Urinary bladder (tissue), 4 donors: ENCODE data around the gene MLNR. TPM values are rescaled to one million over a fixed set of nuclear protein-coding genes. Genes with fewer than 3 reads are reported as not detected.

Experiments
- DNase-seq: peaks from one replicate; pipeline ENCODE4 v3.0.0-alpha.2; 2015; ENCODE audit errors: extremely low spot score
- H3K27ac ChIP-seq: one replicate; pipeline ENCODE4 v1.5.1; 2013; ENCODE audit warnings: low read depth, mild to moderate bottlenecking, moderate library complexity
- H3K36me3 ChIP-seq: one replicate; pipeline ENCODE4 v1.6.1; 2013; ENCODE audit warnings: mild to moderate bottlenecking, moderate library complexity; ENCODE audit not compliant: insufficient read depth
- H3K4me1 ChIP-seq: one replicate; pipeline ENCODE4 v1.6.1; 2013; ENCODE audit warnings: mild to moderate bottlenecking, moderate library complexity; ENCODE audit not compliant: insufficient read depth
- H3K4me3 ChIP-seq: one replicate; pipeline ENCODE4 v1.5.1; 2013; ENCODE audit warnings: low read depth, low read length
- WGBS: extraction: QIAGEN DNeasy Blood & Tissue Kit; methylation state at CpG from one replicate; pipeline ENCODE4 v1.1.7; 2013; 5-methylcytosine and 5-hydroxymethylcytosine counted together
- polyA plus RNA-seq: library from polyadenylated mRNA; stranded (reverse); fragments of 200-250 nt; gene quantifications from one replicate; pipeline ENCODE4 v1.2.3, GENCODE V29; 2013
- total RNA-seq: library from RNA; depleted of rRNA; stranded (reverse); fragments of >200 nt; gene quantifications from one replicate; pipeline ENCODE4 v1.2.3, GENCODE V29; 2014
- donor health status: healthy with polysubstance abuse.
- donor health status: healthy.

The MLNR gene
- total and polyA plus RNA-seq, 2 donors = not detected

DNA sequence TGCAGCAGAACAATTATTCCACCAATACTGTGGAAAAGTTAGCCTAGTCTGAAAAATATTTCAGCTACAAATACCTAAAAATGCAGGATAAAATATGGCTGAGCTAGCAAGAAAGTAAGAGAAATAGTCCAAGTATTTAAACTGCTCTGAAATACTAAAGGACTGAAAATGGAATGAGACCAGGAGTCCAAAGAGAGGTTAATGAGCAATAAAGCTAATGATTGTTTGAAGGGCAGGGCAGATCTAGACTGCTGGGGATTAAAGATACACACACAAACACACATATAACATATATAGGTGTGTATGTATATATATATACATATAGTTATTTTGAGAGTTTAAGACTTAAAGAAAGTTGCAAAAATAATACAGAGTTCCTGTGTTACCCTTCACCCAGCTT is 25.0 kb downstream of the MLNR start:
- Histone ChIP-seq H3K4me3 (no peak overlapping the region), H3K4me1 (no peaks in the 10 kb centered on the region), H3K36me3 (no peaks in the 10 kb centered on the region), H3K27ac (no peak overlapping the region)
- no peak for DNase-seq

DNA sequence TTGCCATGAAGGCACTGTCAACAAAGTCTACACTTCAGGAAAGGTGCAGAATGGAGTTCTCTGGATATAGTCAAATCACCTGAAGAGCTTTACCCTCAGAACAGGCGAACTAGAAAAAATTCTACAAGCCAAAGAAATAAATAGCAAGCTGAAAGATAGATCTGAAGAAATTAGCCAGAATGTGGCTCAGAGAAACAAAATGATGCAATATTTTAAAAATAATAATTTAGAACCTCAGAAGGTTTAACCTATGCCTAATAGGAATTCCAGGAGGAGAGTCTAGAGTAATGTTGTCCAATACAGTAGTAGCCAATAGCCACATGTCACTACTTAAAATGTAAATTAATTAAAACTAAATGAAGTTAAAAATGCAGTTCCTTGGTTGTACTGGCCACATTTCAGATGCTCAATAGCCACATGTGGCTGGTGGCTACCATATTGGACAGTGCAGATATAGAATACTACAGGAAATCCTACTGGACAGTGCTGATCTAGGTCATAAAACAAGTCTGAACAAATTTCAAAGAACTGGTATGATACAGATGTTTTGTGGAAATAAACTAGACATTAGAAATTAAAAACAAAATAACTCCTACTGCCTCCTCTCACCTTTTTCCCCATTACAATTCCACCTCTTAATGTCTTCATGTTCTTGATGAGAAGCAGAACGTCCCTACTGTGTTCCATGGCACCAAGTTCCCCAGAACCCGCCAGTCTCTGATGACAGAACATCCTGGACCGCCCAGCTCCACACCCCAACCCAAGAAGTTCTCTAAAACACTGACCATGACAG is 26.9 kb downstream of the MLNR start:
- no peaks in the 10 kb centered on the region for H3K36me3 ChIP-seq
- peak overlapping the region; percentile 70 for H3K4me3 ChIP-seq
- 25% methylated on average over 4 of the region's 4 CpGs for WGBS
- H3K27ac ChIP-seq = peak overlapping the region; percentile 33
- no peak for DNase-seq
- no peaks in the 10 kb centered on the region for H3K4me1 ChIP-seq

GRCh38 chr13:49247643-49248621 is 27.8 kb downstream of the MLNR start, which contains the start of gene CDADC1:
CDADC1 (plus strand) TSS chr13:49247925; CDS start chr13:49248038, 113 bp downstream.
- H3K36me3 ChIP-seq = no peaks in the 10 kb centered on the region
- H3K27ac ChIP-seq = peak within 1 kb of the TSS; percentile 85
- H3K4me3 ChIP-seq = peak within 1 kb of the TSS; percentile 70
- H3K4me1 ChIP-seq = no peaks in the 10 kb centered on the region
- WGBS = under 1% methylated on average over 56 of the region's 56 CpGs
- peak; percentile 92 for DNase-seq

- WGBS = 8% methylated on average over 6 of the region's 6 CpGs
- H3K4me3 ChIP-seq = peak overlapping the region; percentile 70
- no peaks in the 10 kb centered on the region for H3K36me3 ChIP-seq
- no peaks in the 10 kb centered on the region for H3K4me1 ChIP-seq
- H3K27ac ChIP-seq = no peak overlapping the region
- no peak for DNase-seq
These were observed 28.5 kb downstream of the MLNR start for GRCh38 chr13:49248622-49249002.

DNA sequence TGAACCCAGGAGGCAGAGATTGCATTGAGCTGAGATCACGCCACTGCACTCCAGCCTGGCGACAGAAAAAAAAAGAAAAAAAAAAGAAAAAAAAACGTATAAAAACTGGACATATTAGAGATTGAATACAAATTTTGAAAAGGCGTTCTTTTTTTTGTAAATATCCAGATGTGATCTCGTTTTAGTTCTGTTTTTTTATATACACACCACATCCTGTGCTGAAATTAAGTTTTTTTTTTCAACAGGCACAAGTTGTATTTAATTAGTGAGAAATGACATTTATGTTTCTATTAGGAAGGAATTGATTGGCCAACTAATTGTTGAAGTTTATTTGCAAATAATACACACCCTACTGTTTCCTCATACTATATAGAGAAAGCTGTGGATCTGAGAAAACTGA is 31.2 kb downstream of the MLNR start:
- Histone ChIP-seq H3K4me1 (no peaks in the 10 kb centered on the region), H3K36me3 (no peaks in the 10 kb centered on the region), H3K27ac (no peak overlapping the region), H3K4me3 (no peak overlapping the region)
- DNase-seq = no peak
- 82% methylated on average over 5 of the region's 5 CpGs for WGBS

GRCh38 chr13:49253310-49253709 is 33.2 kb downstream of the MLNR start:
- no peaks in the 10 kb centered on the region for H3K36me3 ChIP-seq
- H3K27ac ChIP-seq = no peak overlapping the region
- H3K4me3 ChIP-seq = no peak overlapping the region
- H3K4me1 ChIP-seq = no peaks in the 10 kb centered on the region
- no peak for DNase-seq
- WGBS = 97% methylated on average over 1 of the region's 1 CpG

GRCh38 chr13:49254007-49254406 is 33.9 kb downstream of the MLNR start:
- Histone ChIP-seq H3K4me1 (no peaks in the 10 kb centered on the region), H3K36me3 (no peaks in the 10 kb centered on the region), H3K4me3 (no peak overlapping the region), H3K27ac (no peak overlapping the region)
- 57% methylated on average over 1 of the region's 1 CpG for WGBS
- no peak for DNase-seq

- Histone ChIP-seq H3K27ac (no peak overlapping the region), H3K36me3 (no peaks in the 10 kb centered on the region), H3K4me3 (no peak overlapping the region), H3K4me1 (no peaks in the 10 kb centered on the region)
- DNase-seq = no peak
- WGBS = 95% methylated on average over 2 of the region's 2 CpGs
These were observed 36.7 kb downstream of the MLNR start for GRCh38 chr13:49256841-49257240.

GRCh38 chr13:49258089-49258796 is 38.1 kb downstream of the MLNR start:
- Histone ChIP-seq H3K27ac (peak overlapping the region; percentile 56), H3K4me1 (no peaks in the 10 kb centered on the region), H3K4me3 (peak overlapping the region; percentile 17), H3K36me3 (no peaks in the 10 kb centered on the region)
- WGBS = 83% methylated on average over 3 of the region's 3 CpGs
- DNase-seq = no peak

DNA sequence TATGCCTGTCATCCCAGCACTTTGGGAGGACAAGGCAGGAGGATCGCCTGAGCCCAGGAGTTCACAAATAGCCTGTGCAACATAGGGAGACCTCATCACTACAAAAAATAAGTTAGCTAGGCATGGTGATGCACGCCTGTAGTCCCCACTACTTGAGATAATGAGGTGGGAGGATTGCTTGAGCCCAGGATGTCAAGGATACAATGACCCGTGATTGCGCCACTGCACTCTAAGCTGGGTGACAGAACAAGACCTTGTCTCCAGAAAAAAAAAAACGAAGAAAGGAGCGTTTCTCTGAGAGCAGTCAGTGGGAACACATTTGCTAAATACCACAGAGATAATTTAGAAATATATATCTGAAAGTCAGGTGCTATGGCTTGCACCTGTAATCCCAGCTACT is 39.4 kb downstream of the MLNR start:
- H3K36me3 ChIP-seq = no peaks in the 10 kb centered on the region
- H3K27ac ChIP-seq = no peak overlapping the region
- H3K4me1 ChIP-seq = no peaks in the 10 kb centered on the region
- 93% methylated on average over 6 of the region's 6 CpGs for WGBS
- DNase-seq = no peak
- no peak overlapping the region for H3K4me3 ChIP-seq

- 94% methylated on average over 6 of the region's 6 CpGs for WGBS
- no peak overlapping the region for H3K4me3 ChIP-seq
These were observed 42.5 kb downstream of the MLNR start for GRCh38 chr13:49262634-49263033.

GRCh38 chr13:49265822-49266221 is 45.7 kb downstream of the MLNR start:
- H3K27ac ChIP-seq = no peak overlapping the region
- no peak for DNase-seq
- peaks cover 3% of the 10 kb centered on the region for H3K36me3 ChIP-seq
- 60% methylated on average over 2 of the region's 2 CpGs for WGBS
- H3K4me3 ChIP-seq = no peak overlapping the region
- no peaks in the 10 kb centered on the region for H3K4me1 ChIP-seq

More at GRCh38 chr13:49262634-49263033, 42.5 kb downstream of the MLNR start:
- Histone ChIP-seq H3K4me1 (no peaks in the 10 kb centered on the region), H3K36me3 (peaks cover 3% of the 10 kb centered on the region), H3K27ac (no peak overlapping the region)
- DNase-seq = no peak

- DNase-seq = no peak
- 27% methylated on average over 1 of the region's 1 CpG for WGBS
- Histone ChIP-seq H3K4me1 (no peaks in the 10 kb centered on the region), H3K36me3 (peaks cover 3% of the 10 kb centered on the region), H3K4me3 (no peak overlapping the region), H3K27ac (no peak overlapping the region)
These were observed 51.1 kb downstream of the MLNR start for GRCh38 chr13:49271264-49271663.
